GM12878 (cell line): Measurements from ENCODE around the gene MCM3AP. TPM values are rescaled to one million over a fixed set of nuclear protein-coding genes. Genes with fewer than 3 reads are reported as not detected.

ENCODE experiments used
- ATAC-seq: fragments of 200-7000 bp; cut with Tn5 transposase; 3 replicates; pipeline ENCODE4 v1.9.1; 2020; ENCODE audit warnings: mild to moderate bottlenecking, moderate library complexity
- BruUV-seq: library from RNA; stranded (reverse); fragments of 400-500 nt; replicated peaks from 2 replicates; lab custom pipeline; 2021; lab: Mats Ljungman, UMichigan
- CTCF ChIA-PET: fragments of 300-600 bp; sonication (Branson Sonifier 250); formaldehyde crosslinking; extraction: SDS; loops from one replicate; lab custom pipeline; 2021; ENCODE audit warnings: inconsistent platforms; lab: Yijun Ruan, JAX
- POLR2A ChIA-PET: fragments of 350-600 bp; formaldehyde crosslinking; extraction: SDS; loops from one replicate; lab custom pipeline; 2021; ENCODE audit warnings: inconsistent platforms; lab: Charles Lee
- RAD21 ChIA-PET: fragments of 300-600 bp; sonication (Branson Sonifier 250); formaldehyde crosslinking; loops from one replicate; lab custom pipeline; 2023; ENCODE audit warnings: antibody characterized with exemption; ENCODE audit not compliant: unreplicated experiment; lab: Charles Lee
- SMC1A ChIA-PET: fragments of 300-600 bp; sonication (Branson Sonifier 250); formaldehyde crosslinking; loops from one replicate; lab custom pipeline; 2023; ENCODE audit not compliant: unreplicated experiment, uncharacterized antibody; lab: Charles Lee
- DNase-seq: peaks from one replicate; pipeline ENCODE4 v3.0.0-alpha.2; 2011; ENCODE audit warnings: low read depth, low spot score
- FAIRE-seq: peaks from 3 replicates; lab custom pipeline; 2011; peaks lifted over from hg19 to GRCh38; lab: Jason Lieb, UNC
- H2AFZ ChIP-seq: 2 replicates; pipeline ENCODE4 v1.6.0; 2011; ENCODE audit warnings: low read depth, low read length, control low read depth; ENCODE audit not compliant: control insufficient read depth
- H3K27ac ChIP-seq: 2 replicates; pipeline ENCODE4 v1.5.1; 2011; ENCODE audit warnings: control low read depth; ENCODE audit not compliant: control insufficient read depth, insufficient read depth
- H3K27me3 ChIP-seq, 2 experiments: replicated peaks in 1 of 2; 2 replicates each; pipeline versions ENCODE4 v1.6.0 to v1.6.1; 2011; ENCODE audit warnings: low read length in 1 of 2; ENCODE audit not compliant: control insufficient read depth in 2 of 2, insufficient read depth in 2 of 2
- H3K36me3 ChIP-seq, 2 experiments: 2 replicates each; pipeline ENCODE4 v1.5.1; 2011; ENCODE audit warnings: low read length in 1 of 2; ENCODE audit not compliant: control insufficient read depth in 2 of 2, insufficient read depth in 2 of 2
- H3K4me1 ChIP-seq: 2 replicates; pipeline ENCODE4 v1.6.1; 2011; ENCODE audit warnings: mild to moderate bottlenecking, low read length, moderate library complexity, mixed read lengths; ENCODE audit not compliant: control insufficient read depth, insufficient read depth
- H3K4me2 ChIP-seq: 2 replicates; pipeline ENCODE4 v1.6.0; 2011; ENCODE audit warnings: control low read depth; ENCODE audit not compliant: control insufficient read depth, insufficient read depth
- H3K4me3 ChIP-seq: fragments of 200-600 bp; sonication (generic); 2 replicates; pipeline ENCODE4 v1.5.1; 2016
- H3K79me2 ChIP-seq: 2 replicates; pipeline ENCODE4 v1.6.0; 2011; ENCODE audit warnings: low read length; ENCODE audit not compliant: control insufficient read depth, insufficient read depth
- H3K9ac ChIP-seq: 2 replicates; pipeline ENCODE4 v1.8.0; 2011; ENCODE audit warnings: low read length, control low read depth, mixed read lengths; ENCODE audit not compliant: control insufficient read depth, insufficient read depth
- H3K9me3 ChIP-seq: replicated peaks from 3 replicates; pipeline ENCODE4 v1.5.1; 2011; ENCODE audit warnings: mild to moderate bottlenecking, low read length; ENCODE audit not compliant: control insufficient read depth, insufficient read depth
- H4K20me1 ChIP-seq: 2 replicates; pipeline ENCODE4 v1.6.0; 2011; ENCODE audit not compliant: control insufficient read depth, insufficient read depth
- BHLHE40 ChIP-seq, 2 experiments: fragments of 450-650 bp in 1 of 2; IDR thresholded peaks; 2 replicates each; pipeline ENCODE4 v1.6.1; 2011 to 2017; ENCODE audit warnings: low read depth in 2 of 2, borderline replicate concordance in 1 of 2, improper control_type of control experiment in 1 of 2, low read length in 1 of 2, mild to moderate bottlenecking in 1 of 2
- CEBPB ChIP-seq, 2 experiments: fragments of 150-350 bp in 1 of 2; IDR thresholded peaks; 2 replicates each; pipeline ENCODE4 v1.6.1; 2012 to 2014; ENCODE audit warnings: low read depth in 2 of 2, low read length in 2 of 2, borderline replicate concordance in 1 of 2, inconsistent platforms in 1 of 2
- CREB1 ChIP-seq: IDR thresholded peaks from 2 replicates; pipeline ENCODE4 v1.6.1; 2012; ENCODE audit warnings: low read depth, mild to moderate bottlenecking, inconsistent platforms
- EZH2 ChIP-seq: IDR thresholded peaks from 2 replicates; pipeline ENCODE4 v1.6.1; 2012; ENCODE audit warnings: low read depth, mild to moderate bottlenecking, control low read depth, inconsistent platforms, low read length, borderline replicate concordance; ENCODE audit not compliant: control insufficient read depth
- HCFC1 ChIP-seq: fragments of 150-350 bp; IDR thresholded peaks from 2 replicates; pipeline ENCODE4 v1.6.1; 2014; ENCODE audit warnings: low read length
- MEF2A ChIP-seq: IDR thresholded peaks from 2 replicates; pipeline ENCODE4 v1.6.1; 2011; ENCODE audit warnings: low read depth, mild to moderate bottlenecking, low read length, moderate library complexity; ENCODE audit not compliant: insufficient read depth
- NR2C2 ChIP-seq: IDR thresholded peaks from 2 replicates; pipeline ENCODE4 v1.6.1; 2011; ENCODE audit warnings: borderline replicate concordance, low read depth; ENCODE audit not compliant: control insufficient read depth, insufficient read length
- PBX3 ChIP-seq: IDR thresholded peaks from 2 replicates; pipeline ENCODE4 v1.6.1; 2011; ENCODE audit warnings: mild to moderate bottlenecking, low read depth, low read length, moderate library complexity; ENCODE audit not compliant: insufficient replicate concordance
- RAD51 ChIP-seq: fragments of 450-650 bp; IDR thresholded peaks from 2 replicates; pipeline ENCODE4 v1.6.1; 2016; ENCODE audit warnings: moderate library complexity, mild to moderate bottlenecking, inconsistent platforms
- RELA ChIP-seq: fragments of 450-650 bp; IDR thresholded peaks from 2 replicates; pipeline ENCODE4 v1.8.0; 2014; ENCODE audit warnings: borderline replicate concordance; ENCODE audit not compliant: partially characterized antibody
- RUNX3 ChIP-seq: IDR thresholded peaks from 2 replicates; pipeline ENCODE4 v1.6.1; 2012; ENCODE audit warnings: low read length, inconsistent platforms
- TAF1 ChIP-seq: IDR thresholded peaks from 2 replicates; pipeline ENCODE4 v1.6.1; 2011; ENCODE audit warnings: mild to moderate bottlenecking, low read depth, low read length, borderline replicate concordance
- ZBED1 ChIP-seq: IDR thresholded peaks from 2 replicates; pipeline ENCODE4 v1.6.1; 2016; ENCODE audit warnings: borderline replicate concordance
- ZNF622 ChIP-seq: fragments of 450-650 bp; IDR thresholded peaks from 2 replicates; pipeline ENCODE4 v1.6.1; 2017; ENCODE audit warnings: mild to moderate bottlenecking, inconsistent platforms
- WGBS: methylation state at CpG from one replicate; pipeline ENCODE4 v1.1.6; 2016; ENCODE audit warnings: low lambda C conversion rate; ENCODE audit not compliant: insufficient replicate concordance, insufficient coverage; ENCODE audit errors: missing lambda C conversion rate; 5-methylcytosine and 5-hydroxymethylcytosine counted together
- in situ Hi-C: fragments of 300-500 bp; cut with MboI; formaldehyde crosslinking; loops from 9 replicates; pipeline ENCODE4 v1.14.3; 2018; ENCODE audit warnings: mixed read lengths
- intact Hi-C: fragments of 100-400 bp; cut with micrococcal nuclease; formaldehyde crosslinking; loops from one replicate; pipeline ENCODE4 v1.14.2; 2022; ENCODE audit not compliant: unreplicated experiment
- polyA plus RNA-seq, 11 experiments: library from polyadenylated mRNA; depleted of rRNA in 4 of 11; unstranded in 6 of 11; stranded (reverse) in 5 of 11; fragments of >200 nt; fragmentation: Nextera tagmentation in 4 of 11; fragmentation: Illumina TruSeq in 1 of 11; extraction: Ambion mirVana in 4 of 11; extraction: Trizol in 1 of 11; gene quantifications; 1 replicate in 1 of 11; 2 replicates in 10 of 11; pipeline versions ENCODE4 v1.2.1 to v1.2.3, GENCODE V29; 2011 to 2016; ENCODE audit warnings: inconsistent platforms in 2 of 11, missing spikeins in 2 of 11, low read depth in 1 of 11
- total RNA-seq, 4 experiments: library from RNA; depleted of rRNA in 3 of 4; stranded (reverse); fragments of >200 nt in 3 of 4; fragmentation: Illumina TruSeq in 1 of 4; extraction: Trizol in 1 of 4; gene quantifications; 2 replicates each; pipeline versions ENCODE4 v1.2.1 to v1.2.3, GENCODE V29; 2013 to 2021
- TF ChIP-seq, protein P1 (sequence below): IDR thresholded peaks from 2 replicates; pipeline ENCODE4 v1.6.1; 2011; ENCODE audit warnings: borderline replicate concordance, low read depth, mild to moderate bottlenecking, moderate library complexity, low read length; ENCODE audit not compliant: insufficient read depth, poor library complexity, severe bottlenecking

The MCM3AP gene
- total and polyA plus RNA-seq, 10 of the 15 experiments (the other 5 are each of a cell fraction or from before 2014, with no cell fraction given), result 6.1 to 95.7 (median 47.0) TPM

DNA sequence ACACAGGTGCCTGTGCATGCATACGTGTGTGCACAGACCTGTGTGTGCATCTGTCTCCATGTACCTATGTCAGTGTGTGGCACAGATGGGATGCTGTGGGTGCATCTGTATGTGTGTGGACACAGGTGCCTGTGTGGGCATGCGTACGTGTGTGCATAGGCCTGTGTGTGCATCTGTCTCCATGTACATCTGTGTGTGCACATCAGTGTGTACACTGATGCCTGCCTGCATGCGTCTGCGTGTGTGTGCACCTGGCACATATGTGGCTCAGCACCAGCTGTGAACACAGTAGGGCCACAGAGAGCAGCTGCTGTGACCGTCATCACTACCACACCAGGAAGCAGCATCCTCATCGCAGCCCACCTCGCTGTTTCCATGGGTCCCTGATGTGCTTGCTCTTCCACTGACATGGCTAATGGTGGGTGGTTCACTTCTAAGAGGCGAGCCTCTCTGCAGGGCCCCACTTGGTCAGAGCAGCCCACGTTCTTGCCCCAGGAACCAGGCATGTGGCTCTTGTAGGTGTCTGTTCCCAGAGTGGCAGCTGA lies 91.5 kb downstream of the MCM3AP start (continued):
- TF ChIP-seq MEF2A, result no peak
- TF ChIP-seq NR2C2, result no peak
- no peak for TF ChIP-seq HCFC1
- TF ChIP-seq, protein P1, sequence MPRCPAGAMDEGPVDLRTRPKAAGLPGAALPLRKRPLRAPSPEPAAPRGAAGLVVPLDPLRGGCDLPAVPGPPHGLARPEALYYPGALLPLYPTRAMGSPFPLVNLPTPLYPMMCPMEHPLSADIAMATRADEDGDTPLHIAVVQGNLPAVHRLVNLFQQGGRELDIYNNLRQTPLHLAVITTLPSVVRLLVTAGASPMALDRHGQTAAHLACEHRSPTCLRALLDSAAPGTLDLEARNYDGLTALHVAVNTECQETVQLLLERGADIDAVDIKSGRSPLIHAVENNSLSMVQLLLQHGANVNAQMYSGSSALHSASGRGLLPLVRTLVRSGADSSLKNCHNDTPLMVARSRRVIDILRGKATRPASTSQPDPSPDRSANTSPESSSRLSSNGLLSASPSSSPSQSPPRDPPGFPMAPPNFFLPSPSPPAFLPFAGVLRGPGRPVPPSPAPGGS, result no peak
- no peak for TF ChIP-seq BHLHE40 (IDR thresholded peaks at IDR 0.05; ENCODE audit: borderline replicate concordance in 1 of 2, low read depth in 2 of 2, low read length in 1 of 2)
- TF ChIP-seq RUNX3, result no peak
- no peak for TF ChIP-seq TAF1
- no peak for TF ChIP-seq RAD51
- TF ChIP-seq, all 136 proteins: peak for 0

- no peak overlapping the region for H3K9ac ChIP-seq
- H2AFZ ChIP-seq, result no peak overlapping the region
- H3K36me3 ChIP-seq, result peaks cover 11 to 16% of the 10 kb centered on the region in 2 experiments
- WGBS, result 92% methylated on average over 20 of the region's 20 CpGs
- no peaks in the 10 kb centered on the region for H4K20me1 ChIP-seq
- DNase-seq (no peak), ATAC-seq (no peak), FAIRE-seq (no peak)
- H3K4me3 ChIP-seq, result no peak overlapping the region
- no peak overlapping the region for H3K4me2 ChIP-seq
- SMC1A ChIA-PET, result no interaction called here
- H3K27me3 ChIP-seq, result no peaks in the 10 kb centered on the region
- intact Hi-C loops (no loop called here), in situ Hi-C loops (no loop called here)
- POLR2A ChIA-PET, result no interaction called here
- no peaks in the 10 kb centered on the region for H3K79me2 ChIP-seq
- no peaks in the 10 kb centered on the region for H3K9me3 ChIP-seq
- H3K27ac ChIP-seq, result no peak overlapping the region
- CTCF ChIA-PET, result no interaction called here
- no peaks in the 10 kb centered on the region for H3K4me1 ChIP-seq
- RAD21 ChIA-PET, result no interaction called here
- BruUV-seq, result no TSS peak
- no peak for TF ChIP-seq RELA
- TF ChIP-seq CEBPB (IDR thresholded peaks at IDR 0.05; ENCODE audit: borderline replicate concordance in 1 of 2, low read depth in 2 of 2, low read length in 2 of 2), result no peak
- no peak for TF ChIP-seq HCFC1
- TF ChIP-seq ZNF622, result no peak
- TF ChIP-seq PBX3, result no peak
- no peak for TF ChIP-seq EZH2
- no peak for TF ChIP-seq CREB1
- TF ChIP-seq ZBED1, result no peak
Observed at GRCh38 chr21:46191686-46192575, 93.5 kb downstream of the MCM3AP start.
